ENCODE data around the gene CELA3A.
A peak's percentile ranks its signal among the peaks of the same experiment; 100 is the strongest.

The CELA3A gene

DNA sequence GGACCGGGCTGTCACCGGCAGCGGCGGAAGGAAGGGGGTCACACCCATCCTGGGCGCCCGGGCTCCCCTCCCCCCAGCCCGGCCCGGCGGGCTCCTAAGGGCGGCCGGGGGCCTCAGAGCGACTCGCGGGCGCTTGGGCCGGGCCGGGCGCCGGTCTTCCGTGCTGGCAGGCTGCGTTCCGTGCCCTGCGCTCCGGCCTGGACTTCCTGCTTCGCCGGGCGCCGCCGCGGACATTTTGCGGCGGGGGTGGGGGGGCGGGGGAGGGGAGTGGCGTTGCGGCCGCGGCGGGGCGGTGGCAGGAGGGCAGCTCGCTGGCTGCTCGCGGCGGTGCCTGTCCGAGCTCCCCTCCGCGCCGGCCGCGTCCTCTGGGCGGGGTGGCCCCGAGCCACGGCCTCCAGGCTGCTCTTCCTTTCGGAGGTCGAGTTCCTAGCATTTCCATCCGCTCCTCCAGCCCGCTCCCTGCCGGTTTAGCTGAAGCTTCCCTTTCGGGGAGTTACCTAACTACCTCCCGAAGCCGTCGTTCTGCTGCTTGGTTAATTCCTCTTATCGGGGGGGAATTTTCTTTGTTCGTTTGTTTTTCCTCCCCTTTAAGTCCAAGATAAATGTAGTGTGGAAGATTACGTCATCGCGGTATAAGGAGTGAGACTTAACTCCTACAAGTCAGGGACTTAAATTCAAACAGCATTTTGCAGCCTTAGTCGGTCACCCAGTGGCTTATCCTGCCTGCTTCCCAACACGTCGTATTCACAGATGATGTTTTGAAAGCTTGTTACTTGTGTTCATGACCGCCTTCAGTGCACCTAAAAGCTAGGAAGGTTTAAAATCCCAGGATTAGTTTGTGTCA lies 51.8 kb downstream of the CELA3A start (continued):
- TF ChIP-seq, protein P1, sequence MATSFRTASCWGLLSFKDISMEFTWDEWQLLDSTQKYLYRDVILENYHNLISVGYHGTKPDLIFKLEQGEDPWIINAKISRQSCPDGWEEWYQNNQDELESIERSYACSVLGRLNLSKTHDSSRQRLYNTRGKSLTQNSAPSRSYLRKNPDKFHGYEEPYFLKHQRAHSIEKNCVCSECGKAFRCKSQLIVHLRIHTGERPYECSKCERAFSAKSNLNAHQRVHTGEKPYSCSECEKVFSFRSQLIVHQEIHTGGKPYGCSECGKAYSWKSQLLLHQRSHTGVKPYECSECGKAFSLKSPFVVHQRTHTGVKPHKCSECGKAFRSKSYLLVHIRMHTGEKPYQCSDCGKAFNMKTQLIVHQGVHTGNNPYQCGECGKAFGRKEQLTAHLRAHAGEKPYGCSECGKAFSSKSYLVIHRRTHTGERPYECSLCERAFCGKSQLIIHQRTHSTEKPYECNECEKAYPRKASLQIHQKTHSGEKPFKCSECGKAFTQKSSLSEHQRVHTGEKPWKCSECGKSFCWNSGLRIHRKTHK (tag by site-specific recombination; IDR thresholded peaks at IDR 0.05), result no peak
- no peak for TF ChIP-seq ZNF514 (tag by site-specific recombination; IDR thresholded peaks at IDR 0.05)
- 0 out of 2 replicates have a peak, but pooled peaks have one; percentile 50 for TF ChIP-seq ZFP69B (tag by site-specific recombination; IDR thresholded peaks at IDR 0.05)
- TF ChIP-seq ZNF311 (tag by site-specific recombination; IDR thresholded peaks at IDR 0.05; ENCODE audit: borderline replicate concordance), result no peak
- peak; percentile 62; the same call in 1 of the 2 replicates for TF ChIP-seq ZNF2 (tag by site-specific recombination; IDR thresholded peaks at IDR 0.05)
- peak; percentile 53 for TF ChIP-seq SP2 (tag by site-specific recombination; IDR thresholded peaks at IDR 0.05)
- TF ChIP-seq REPIN1 (tag by site-specific recombination; IDR thresholded peaks at IDR 0.05; ENCODE audit: low read depth), result no peak
- TF ChIP-seq ZNF830 (tag by site-specific recombination; IDR thresholded peaks at IDR 0.05; ENCODE audit: low read depth), result no peak
- TF ChIP-seq ZNF549 (tag by site-specific recombination; IDR thresholded peaks at IDR 0.05), result no peak
- TF ChIP-seq ZNF76 (tag by site-specific recombination; IDR thresholded peaks at IDR 0.05; ENCODE audit: borderline replicate concordance, low read depth), result no peak; the same call in 1 of the 2 replicates
- TF ChIP-seq, protein P2, sequence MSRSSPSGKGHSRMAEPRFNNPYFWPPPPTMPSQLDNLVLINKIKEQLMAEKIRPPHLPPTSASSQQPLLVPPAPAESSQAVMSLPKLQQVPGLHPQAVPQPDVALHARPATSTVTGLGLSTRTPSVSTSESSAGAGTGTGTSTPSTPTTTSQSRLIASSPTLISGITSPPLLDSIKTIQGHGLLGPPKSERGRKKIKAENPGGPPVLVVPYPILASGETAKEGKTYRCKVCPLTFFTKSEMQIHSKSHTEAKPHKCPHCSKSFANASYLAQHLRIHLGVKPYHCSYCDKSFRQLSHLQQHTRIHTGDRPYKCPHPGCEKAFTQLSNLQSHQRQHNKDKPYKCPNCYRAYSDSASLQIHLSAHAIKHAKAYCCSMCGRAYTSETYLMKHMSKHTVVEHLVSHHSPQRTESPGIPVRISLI (tag by site-specific recombination; IDR thresholded peaks at IDR 0.05), result no peak
- TF ChIP-seq, protein P3, sequence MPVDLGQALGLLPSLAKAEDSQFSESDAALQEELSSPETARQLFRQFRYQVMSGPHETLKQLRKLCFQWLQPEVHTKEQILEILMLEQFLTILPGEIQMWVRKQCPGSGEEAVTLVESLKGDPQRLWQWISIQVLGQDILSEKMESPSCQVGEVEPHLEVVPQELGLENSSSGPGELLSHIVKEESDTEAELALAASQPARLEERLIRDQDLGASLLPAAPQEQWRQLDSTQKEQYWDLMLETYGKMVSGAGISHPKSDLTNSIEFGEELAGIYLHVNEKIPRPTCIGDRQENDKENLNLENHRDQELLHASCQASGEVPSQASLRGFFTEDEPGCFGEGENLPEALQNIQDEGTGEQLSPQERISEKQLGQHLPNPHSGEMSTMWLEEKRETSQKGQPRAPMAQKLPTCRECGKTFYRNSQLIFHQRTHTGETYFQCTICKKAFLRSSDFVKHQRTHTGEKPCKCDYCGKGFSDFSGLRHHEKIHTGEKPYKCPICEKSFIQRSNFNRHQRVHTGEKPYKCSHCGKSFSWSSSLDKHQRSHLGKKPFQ (tag by site-specific recombination; IDR thresholded peaks at IDR 0.05), result no peak
- no peak for TF ChIP-seq ZNF664 (tag by site-specific recombination; IDR thresholded peaks at IDR 0.05)
- peak; percentile 81; the same call in 1 of the 2 replicates for TF ChIP-seq KLF16 (tag by site-specific recombination; IDR thresholded peaks at IDR 0.05)

DNA sequence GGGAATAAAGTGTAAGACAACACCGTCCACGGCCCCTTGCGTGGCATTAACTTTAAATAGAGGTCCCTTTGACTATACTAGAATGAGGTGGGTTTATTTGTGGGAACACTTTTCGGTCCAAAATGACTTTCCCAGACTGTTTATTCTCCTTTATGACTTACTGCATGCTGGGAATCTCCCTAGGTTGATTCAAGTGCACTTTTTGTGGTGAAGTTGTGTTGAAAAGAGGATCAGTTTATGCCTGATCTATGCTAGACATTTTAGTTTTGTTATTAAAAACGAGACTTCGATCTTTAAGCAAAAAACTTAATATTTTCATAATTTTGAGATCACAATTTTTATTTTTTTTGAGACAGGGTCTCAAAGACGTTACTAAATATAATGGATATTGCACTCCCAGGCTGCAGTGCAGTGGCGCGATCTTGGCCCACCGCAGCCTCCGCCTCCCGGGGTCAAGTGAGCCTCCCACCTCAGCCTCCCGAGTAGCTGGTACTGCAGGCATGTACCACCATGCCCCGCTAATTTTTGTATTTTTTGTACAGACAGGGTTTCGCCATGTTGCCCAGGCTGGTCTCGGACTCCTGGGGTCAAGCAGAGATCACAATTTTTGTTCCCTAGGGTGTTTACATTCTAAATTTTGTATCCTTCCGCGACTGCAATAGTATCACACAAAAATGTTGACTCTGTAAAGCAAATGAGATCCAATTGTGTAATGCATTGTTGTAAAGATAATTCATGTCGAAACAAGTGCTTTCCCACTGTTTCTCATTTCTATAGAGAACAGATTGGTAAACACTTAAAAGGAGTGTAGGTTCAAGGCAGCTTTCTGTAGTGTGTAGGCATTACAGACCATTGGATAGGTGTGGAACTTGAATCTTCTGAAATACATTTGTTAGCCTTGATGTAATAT lies 52.7 kb downstream of the CELA3A start:
- CTCF ChIA-PET, result interaction anchor here (0.6 to 0.9 kb wide), 4 partner anchors 14 to 1026 kb away, joined by 3 to 4 read pairs (median 3); no protein-coding TSS in a partner anchor
- peak overlapping the region; percentile 94 for H3K27ac ChIP-seq (ENCODE audit: extremely low read depth, low read depth, low read length)
- H3K4me1 ChIP-seq (ENCODE audit: control insufficient read depth, insufficient read depth, low read length), result peaks cover 6% of the 10 kb centered on the region
- TF ChIP-seq ZNF426 (tag by site-specific recombination; IDR thresholded peaks at IDR 0.05), result no peak
- TF ChIP-seq ZIC2 (tag by site-specific recombination; IDR thresholded peaks at IDR 0.05), result 0 out of 2 replicates have a peak, but pooled peaks have one; percentile 13
- TF ChIP-seq ZSCAN30 (tag by site-specific recombination; IDR thresholded peaks at IDR 0.05), result peak; percentile 20; the same call in 1 of the 2 replicates
- TF ChIP-seq, protein P4, sequence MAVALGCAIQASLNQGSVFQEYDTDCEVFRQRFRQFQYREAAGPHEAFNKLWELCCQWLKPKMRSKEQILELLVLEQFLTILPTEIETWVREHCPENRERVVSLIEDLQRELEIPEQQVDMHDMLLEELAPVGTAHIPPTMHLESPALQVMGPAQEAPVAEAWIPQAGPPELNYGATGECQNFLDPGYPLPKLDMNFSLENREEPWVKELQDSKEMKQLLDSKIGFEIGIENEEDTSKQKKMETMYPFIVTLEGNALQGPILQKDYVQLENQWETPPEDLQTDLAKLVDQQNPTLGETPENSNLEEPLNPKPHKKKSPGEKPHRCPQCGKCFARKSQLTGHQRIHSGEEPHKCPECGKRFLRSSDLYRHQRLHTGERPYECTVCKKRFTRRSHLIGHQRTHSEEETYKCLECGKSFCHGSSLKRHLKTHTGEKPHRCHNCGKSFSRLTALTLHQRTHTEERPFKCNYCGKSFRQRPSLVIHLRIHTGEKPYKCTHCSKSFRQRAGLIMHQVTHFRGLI (tag by site-specific recombination; IDR thresholded peaks at IDR 0.05), result no peak
- no peak for TF ChIP-seq ZNF184 (tag by site-specific recombination; IDR thresholded peaks at IDR 0.05)
- 0 out of 2 replicates have a peak, but pooled peaks have one; percentile 47 for TF ChIP-seq ZNF121 (tag by site-specific recombination; IDR thresholded peaks at IDR 0.05)
- no peak for TF ChIP-seq ZNF416 (tag by site-specific recombination; IDR thresholded peaks at IDR 0.05)
- TF ChIP-seq, protein P5, sequence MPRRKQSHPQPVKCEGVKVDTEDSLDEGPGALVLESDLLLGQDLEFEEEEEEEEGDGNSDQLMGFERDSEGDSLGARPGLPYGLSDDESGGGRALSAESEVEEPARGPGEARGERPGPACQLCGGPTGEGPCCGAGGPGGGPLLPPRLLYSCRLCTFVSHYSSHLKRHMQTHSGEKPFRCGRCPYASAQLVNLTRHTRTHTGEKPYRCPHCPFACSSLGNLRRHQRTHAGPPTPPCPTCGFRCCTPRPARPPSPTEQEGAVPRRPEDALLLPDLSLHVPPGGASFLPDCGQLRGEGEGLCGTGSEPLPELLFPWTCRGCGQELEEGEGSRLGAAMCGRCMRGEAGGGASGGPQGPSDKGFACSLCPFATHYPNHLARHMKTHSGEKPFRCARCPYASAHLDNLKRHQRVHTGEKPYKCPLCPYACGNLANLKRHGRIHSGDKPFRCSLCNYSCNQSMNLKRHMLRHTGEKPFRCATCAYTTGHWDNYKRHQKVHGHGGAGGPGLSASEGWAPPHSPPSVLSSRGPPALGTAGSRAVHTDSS (tag by site-specific recombination; IDR thresholded peaks at IDR 0.05), result no peak
- no peak for TF ChIP-seq ZNF768 (tag by site-specific recombination; IDR thresholded peaks at IDR 0.05)
- TF ChIP-seq, protein P6, sequence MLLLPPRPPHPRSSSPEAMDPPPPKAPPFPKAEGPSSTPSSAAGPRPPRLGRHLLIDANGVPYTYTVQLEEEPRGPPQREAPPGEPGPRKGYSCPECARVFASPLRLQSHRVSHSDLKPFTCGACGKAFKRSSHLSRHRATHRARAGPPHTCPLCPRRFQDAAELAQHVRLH (tag by site-specific recombination; IDR thresholded peaks at IDR 0.05), result no peak
- no peak for TF ChIP-seq ZNF112 (tag by site-specific recombination; IDR thresholded peaks at IDR 0.05)
- 0 out of 2 replicates have a peak, but pooled peaks have one; percentile 21 for TF ChIP-seq ZBTB48 (tag by site-specific recombination; IDR thresholded peaks at IDR 0.05)
- no peak for TF ChIP-seq ZNF404 (tag by site-specific recombination; IDR thresholded peaks at IDR 0.05)

More for the DNA sequence above, 52.7 kb downstream of the CELA3A start:
- POLR2A ChIA-PET, result interaction anchor here (1.1 to 4.0 kb wide), 4 partner anchors 14 to 30 kb away, joined by 3 to 54 read pairs (median 12); no protein-coding TSS in a partner anchor
- peak overlapping the region; percentile 100 for H3K4me3 ChIP-seq (ENCODE audit: low read depth, low read length)
- peaks cover 7 to 22% of the 10 kb centered on the region in 2 experiments; a peak in 2 of 3 replicates for H3K36me3 ChIP-seq (ENCODE audit: control insufficient read depth in 2 of 2, insufficient read depth in 1 of 2, low read length in 2 of 2)
- H3K9me3 ChIP-seq (ENCODE audit: control insufficient read depth, insufficient read depth, low read depth, low read length), result no peaks in the 10 kb centered on the region

All from HEK293 (cell line).